ENCODE results near the gene LATS1.

GRCh38 chr6:149711711-149712110 lies 6.2 kb downstream of the LATS1 start:
- no peak for TF ChIP-seq EZH2 (IDR thresholded peaks at IDR 0.05; ENCODE audit: borderline replicate concordance, low read depth, low read length, poor library complexity, severe bottlenecking)
- TF ChIP-seq, protein P1, sequence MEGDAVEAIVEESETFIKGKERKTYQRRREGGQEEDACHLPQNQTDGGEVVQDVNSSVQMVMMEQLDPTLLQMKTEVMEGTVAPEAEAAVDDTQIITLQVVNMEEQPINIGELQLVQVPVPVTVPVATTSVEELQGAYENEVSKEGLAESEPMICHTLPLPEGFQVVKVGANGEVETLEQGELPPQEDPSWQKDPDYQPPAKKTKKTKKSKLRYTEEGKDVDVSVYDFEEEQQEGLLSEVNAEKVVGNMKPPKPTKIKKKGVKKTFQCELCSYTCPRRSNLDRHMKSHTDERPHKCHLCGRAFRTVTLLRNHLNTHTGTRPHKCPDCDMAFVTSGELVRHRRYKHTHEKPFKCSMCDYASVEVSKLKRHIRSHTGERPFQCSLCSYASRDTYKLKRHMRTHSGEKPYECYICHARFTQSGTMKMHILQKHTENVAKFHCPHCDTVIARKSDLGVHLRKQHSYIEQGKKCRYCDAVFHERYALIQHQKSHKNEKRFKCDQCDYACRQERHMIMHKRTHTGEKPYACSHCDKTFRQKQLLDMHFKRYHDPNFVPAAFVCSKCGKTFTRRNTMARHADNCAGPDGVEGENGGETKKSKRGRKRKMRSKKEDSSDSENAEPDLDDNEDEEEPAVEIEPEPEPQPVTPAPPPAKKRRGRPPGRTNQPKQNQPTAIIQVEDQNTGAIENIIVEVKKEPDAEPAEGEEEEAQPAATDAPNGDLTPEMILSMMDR (conservative IDR thresholded peaks at IDR 0.05; ENCODE audit: low read depth, low read length), result no peak

All from A673 (cell line).